Erythroblast (primary cell): Measurements from ENCODE around the gene ATXN7.

Experiments used
- GATA1 ChIP-seq: IDR thresholded peaks from 2 replicates; pipeline ENCODE4 v1.6.1; 2011; ENCODE audit warnings: low read depth, mild to moderate bottlenecking, control low read depth, low read length, moderate library complexity
- POLR2A ChIP-seq: IDR thresholded peaks from 2 replicates; pipeline ENCODE4 v1.6.1; 2011; ENCODE audit warnings: mild to moderate bottlenecking, low read length

DNA sequence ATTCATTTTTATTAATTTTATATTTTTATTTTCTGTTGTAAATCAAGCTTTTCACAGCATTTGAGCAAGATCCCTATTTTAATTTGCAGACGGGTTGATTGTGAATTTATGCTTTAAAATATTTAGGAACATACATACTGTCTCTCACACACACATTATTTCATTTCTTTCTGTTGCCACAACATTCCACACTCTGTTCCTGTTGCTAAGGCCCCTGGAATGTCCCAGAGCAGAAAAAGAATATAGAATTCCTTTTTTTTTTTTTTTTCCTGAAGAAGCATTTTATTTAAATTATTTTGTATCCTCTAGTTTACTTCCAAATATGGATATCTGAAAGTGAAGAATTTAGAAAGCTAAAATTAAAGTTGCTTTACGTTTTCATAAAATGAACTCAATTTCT is 85.3 kb downstream of the ATXN7 start:
- TF ChIP-seq POLR2A (no peak), GATA1 (no peak)
